GM23248 (cell line): ENCODE data around the gene SLC2A3. TPM values are rescaled to one million over a fixed set of nuclear protein-coding genes. Genes with fewer than 3 reads are reported as not detected.

Experiments
- DNase-seq: peaks from one replicate; pipeline ENCODE4 v3.0.0-alpha.2; 2015
- H2AFZ ChIP-seq: fragments of 200-600 bp; sonication (generic); 2 replicates; pipeline ENCODE4 v1.6.1; 2016; ENCODE audit warnings: antibody characterized with exemption
- H3F3A ChIP-seq: fragments of 200-600 bp; sonication (generic); 2 replicates; pipeline ENCODE4 v1.6.1; 2016; ENCODE audit warnings: mild to moderate bottlenecking, antibody characterized with exemption, mixed run types; ENCODE audit not compliant: insufficient read depth
- H3K27ac ChIP-seq: fragments of 200-600 bp; sonication (generic); 2 replicates; pipeline ENCODE4 v1.5.1; 2016; ENCODE audit warnings: mild to moderate bottlenecking
- H3K27me3 ChIP-seq: fragments of 200-600 bp; sonication (generic); replicated peaks from 2 replicates; pipeline ENCODE4 v1.6.1; 2016; ENCODE audit warnings: mild to moderate bottlenecking; ENCODE audit not compliant: insufficient read depth
- H3K36me3 ChIP-seq: fragments of 200-600 bp; sonication (generic); 2 replicates; pipeline ENCODE4 v1.6.1; 2016; ENCODE audit warnings: low read depth, mild to moderate bottlenecking
- H3K4me1 ChIP-seq: fragments of 200-600 bp; sonication (generic); 2 replicates; pipeline ENCODE4 v1.6.1; 2016; ENCODE audit warnings: mild to moderate bottlenecking; ENCODE audit not compliant: insufficient read depth
- H3K4me2 ChIP-seq: fragments of 200-600 bp; sonication (generic); one replicate; pipeline ENCODE4 v1.6.1; 2016; ENCODE audit warnings: mild to moderate bottlenecking; ENCODE audit not compliant: unreplicated experiment
- H3K4me3 ChIP-seq: fragments of 200-600 bp; sonication (generic); 2 replicates; pipeline ENCODE4 v1.5.1; 2016; ENCODE audit warnings: mild to moderate bottlenecking
- H3K79me2 ChIP-seq: fragments of 200-600 bp; sonication (generic); 2 replicates; pipeline ENCODE4 v1.6.1; 2016; ENCODE audit warnings: mild to moderate bottlenecking; ENCODE audit not compliant: insufficient read depth
- H3K9ac ChIP-seq: fragments of 200-600 bp; sonication (generic); 2 replicates; pipeline ENCODE4 v1.6.1; 2016; ENCODE audit warnings: mild to moderate bottlenecking
- H3K9me2 ChIP-seq: fragments of 200-600 bp; sonication (generic); 2 replicates; pipeline ENCODE4 v1.6.1; 2016; ENCODE audit warnings: mixed run types, mild to moderate bottlenecking, moderate library complexity; ENCODE audit not compliant: insufficient read depth
- H3K9me3 ChIP-seq: fragments of 200-600 bp; sonication (generic); one replicate; pipeline ENCODE4 v1.6.1; 2017; ENCODE audit warnings: low read depth
- H4K20me1 ChIP-seq: fragments of 200-600 bp; sonication (generic); 2 replicates; pipeline ENCODE4 v1.6.0; 2016; ENCODE audit not compliant: insufficient read depth
- EZH2 ChIP-seq: fragments of 200-600 bp; sonication (generic); IDR thresholded peaks from 2 replicates; pipeline ENCODE4 v1.6.1; 2018; ENCODE audit warnings: antibody characterized with exemption, mild to moderate bottlenecking; ENCODE audit not compliant: insufficient read depth, poor library complexity, severe bottlenecking
- EZH2phosphoT487 ChIP-seq: fragments of 200-600 bp; sonication (generic); IDR thresholded peaks from 2 replicates; pipeline ENCODE4 v1.6.1; 2018; ENCODE audit warnings: antibody characterized with exemption, moderate library complexity, mild to moderate bottlenecking, low read depth; ENCODE audit not compliant: insufficient read depth
- WGBS, 2 experiments: methylation state at CpG; one replicate each; pipeline ENCODE4 v1.1.6; 2015 to 2017; ENCODE audit warnings: low lambda C conversion rate in 2 of 2, low coverage in 1 of 2; ENCODE audit errors: missing lambda C conversion rate in 2 of 2; 5-methylcytosine and 5-hydroxymethylcytosine counted together
- in situ Hi-C: fragments of 300-500 bp; cut with MboI; formaldehyde crosslinking; loops from 2 replicates; pipeline ENCODE4 v1.15.0; 2020
- polyA plus RNA-seq: library from polyadenylated mRNA; unstranded; fragments of >200 nt; fragmentation: Nextera tagmentation; extraction: Ambion mirVana; gene quantifications from 2 replicates; pipeline ENCODE4 v1.2.1, GENCODE V29; 2016
- small RNA-seq: library from RNA; depleted of rRNA; stranded (forward); fragments of <200 nt; gene quantifications from one replicate; pipeline ENCODE3, GENCODE V24; 2014; ENCODE audit warnings: low read depth, low replicate concordance
- total RNA-seq: library from RNA; depleted of rRNA; stranded (reverse); fragments of >200 nt; shearing (Covaris generic); gene quantifications from 2 replicates; pipeline ENCODE4 v1.2.3, GENCODE V29; 2014; rRNA removed

Gene SLC2A3
- total and polyA plus RNA-seq, 2 experiments from 2014 or later, result 71.8 to 72.5 TPM

DNA sequence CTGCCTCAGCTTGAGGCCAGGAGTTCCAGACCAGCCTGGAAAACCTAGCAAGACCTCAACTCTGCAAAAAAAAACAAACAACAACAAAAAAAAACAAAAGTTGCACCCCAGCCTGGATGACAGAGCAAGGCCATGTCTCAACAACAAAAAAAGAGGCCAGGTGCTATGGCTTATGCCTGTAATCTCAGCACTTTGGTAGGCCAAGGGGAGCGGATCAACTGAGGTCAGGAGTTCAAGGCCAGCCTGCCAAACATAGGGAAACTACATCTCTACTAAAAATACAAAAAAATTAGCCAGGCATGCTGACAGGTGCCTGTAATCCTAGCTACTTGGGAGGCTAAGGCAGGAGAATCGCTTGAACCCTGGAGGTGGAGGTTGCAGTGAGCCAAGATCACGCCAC, 56.7 kb downstream of the SLC2A3 start:
- in situ Hi-C loops, result no loop called here
- no peak overlapping the region for H3K27ac ChIP-seq
- H3K79me2 ChIP-seq, result no peaks in the 10 kb centered on the region
- H4K20me1 ChIP-seq, result no peaks in the 10 kb centered on the region
- no peak for DNase-seq
- no peak overlapping the region for H3K4me2 ChIP-seq
- TF ChIP-seq EZH2phosphoT487 (no peak), EZH2 (no peak)
- H3K9me2 ChIP-seq, result no peaks in the 10 kb centered on the region
- no peaks in the 10 kb centered on the region for H3K9me3 ChIP-seq
- no peak overlapping the region for H3K9ac ChIP-seq
- H3K4me3 ChIP-seq, result no peak overlapping the region
- no peaks in the 10 kb centered on the region for H3K27me3 ChIP-seq
- H3K36me3 ChIP-seq, result no peaks in the 10 kb centered on the region
- no peaks in the 10 kb centered on the region for H3F3A ChIP-seq
- H2AFZ ChIP-seq, result no peak overlapping the region
- no peaks in the 10 kb centered on the region for H3K4me1 ChIP-seq
- WGBS, 2 experiments, result 86 to 90% methylated on average over 3 of the region's 3 CpGs

DNA sequence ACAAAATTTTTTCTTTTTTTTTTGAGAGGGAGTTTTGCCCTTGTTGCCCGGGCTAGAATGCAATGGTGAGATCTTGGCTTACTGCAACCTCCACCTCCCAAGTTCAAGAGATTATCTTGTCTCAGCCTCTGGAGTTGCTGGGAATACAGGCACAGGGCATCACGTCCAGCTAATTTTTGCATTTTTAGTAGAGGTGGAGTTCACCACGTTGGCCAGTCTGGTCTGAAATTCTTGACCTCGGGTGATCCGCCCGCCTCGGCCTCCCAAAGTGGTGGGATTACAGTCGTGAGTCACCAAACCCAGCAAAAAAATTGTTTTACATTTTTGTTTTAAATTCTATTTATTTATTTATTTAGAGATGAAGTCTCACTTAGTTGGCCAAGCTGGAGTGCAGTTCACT, 58.6 kb downstream of the SLC2A3 start:
- H3K9me3 ChIP-seq, result no peaks in the 10 kb centered on the region
- no peak overlapping the region for H3K27ac ChIP-seq
- H3K4me1 ChIP-seq, result no peaks in the 10 kb centered on the region
- no peaks in the 10 kb centered on the region for H4K20me1 ChIP-seq
- no peaks in the 10 kb centered on the region for H3K9me2 ChIP-seq
- in situ Hi-C loops, result no loop called here
- 73 to 77% methylated on average over 8 of the region's 8 CpGs for WGBS, 2 experiments
- no peak overlapping the region for H3K9ac ChIP-seq
- no peak for DNase-seq
- H3K4me2 ChIP-seq, result no peak overlapping the region
- H3K27me3 ChIP-seq, result 0 out of 2 replicates have a peak, but pooled peaks cover 5% of the 10 kb centered on the region
- H3K36me3 ChIP-seq, result no peaks in the 10 kb centered on the region
- no peak for TF ChIP-seq EZH2
- no peak for TF ChIP-seq EZH2phosphoT487
- no peak overlapping the region for H3K4me3 ChIP-seq
- no peak overlapping the region for H2AFZ ChIP-seq
- no peaks in the 10 kb centered on the region for H3K79me2 ChIP-seq
- no peaks in the 10 kb centered on the region for H3F3A ChIP-seq

DNA sequence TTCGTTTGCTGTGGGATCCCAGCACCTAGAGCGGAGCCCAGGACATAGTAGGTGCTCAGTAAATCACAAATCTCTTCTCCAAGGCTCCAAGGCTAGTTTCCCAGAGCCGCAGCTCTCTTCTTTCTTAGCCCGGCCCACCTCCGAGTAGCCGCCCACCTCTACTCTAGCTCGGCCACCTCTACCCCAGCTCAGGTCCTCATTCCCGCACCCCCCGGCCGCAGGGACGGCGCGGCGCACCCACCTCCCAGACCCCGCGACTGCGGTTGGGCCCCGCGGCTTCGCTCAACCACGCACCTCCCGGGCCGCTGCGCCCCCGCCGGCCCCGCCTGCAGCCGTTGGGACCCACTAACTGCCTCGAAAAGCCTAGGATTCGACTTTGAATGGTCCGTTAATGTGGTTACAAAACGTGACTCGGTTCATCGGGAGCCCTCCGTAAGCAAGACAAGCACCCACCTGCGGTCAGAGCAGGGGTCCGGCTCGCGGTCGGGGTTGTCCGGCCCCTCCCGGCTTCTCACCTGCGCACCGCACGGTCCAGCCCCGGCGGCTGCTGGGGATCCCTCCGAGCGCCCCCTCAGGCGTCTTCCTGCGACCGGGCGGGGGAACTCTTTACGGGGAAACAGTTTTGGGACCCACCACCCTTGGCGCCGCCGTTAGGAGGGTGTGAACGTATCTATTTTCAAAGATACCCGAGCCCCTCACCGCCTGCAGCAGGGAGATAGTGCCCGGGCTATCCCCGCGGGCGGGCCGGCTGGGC, 63.2 kb downstream of the SLC2A3 start, which contains the start of gene SLC2A14:
Gene SLC2A14 (minus strand): TSS at position 350 of the 754 bp plus-strand sequence. CDS start 3,035 bp downstream, outside the sequence.
- H3K9me3 ChIP-seq, result no peaks in the 10 kb centered on the region
- no peaks in the 10 kb centered on the region for H3K36me3 ChIP-seq
- in situ Hi-C loops, result no loop called here
- no peak within 1 kb of the TSS for H3K4me3 ChIP-seq
- H3K4me1 ChIP-seq, result peaks cover 12% of the 10 kb centered on the region
- no peak for TF ChIP-seq EZH2phosphoT487
- TF ChIP-seq EZH2, result no peak
- peaks cover 22% of the 10 kb centered on the region for H3F3A ChIP-seq
- H3K4me2 ChIP-seq, result no peak within 1 kb of the TSS
- no peaks in the 10 kb centered on the region for H3K9me2 ChIP-seq
- H3K27me3 ChIP-seq, result 0 out of 2 replicates have a peak, but pooled peaks cover 8% of the 10 kb centered on the region
- H4K20me1 ChIP-seq, result no peaks in the 10 kb centered on the region
- no peaks in the 10 kb centered on the region for H3K79me2 ChIP-seq
- DNase-seq, result no peak
- WGBS, 2 experiments, result 21 to 25% methylated on average over 41 to 65 of the region's 65 CpGs
- H3K27ac ChIP-seq, result no peak within 1 kb of the TSS
- H2AFZ ChIP-seq, result no peak within 1 kb of the TSS
- H3K9ac ChIP-seq, result no peak within 1 kb of the TSS

DNA sequence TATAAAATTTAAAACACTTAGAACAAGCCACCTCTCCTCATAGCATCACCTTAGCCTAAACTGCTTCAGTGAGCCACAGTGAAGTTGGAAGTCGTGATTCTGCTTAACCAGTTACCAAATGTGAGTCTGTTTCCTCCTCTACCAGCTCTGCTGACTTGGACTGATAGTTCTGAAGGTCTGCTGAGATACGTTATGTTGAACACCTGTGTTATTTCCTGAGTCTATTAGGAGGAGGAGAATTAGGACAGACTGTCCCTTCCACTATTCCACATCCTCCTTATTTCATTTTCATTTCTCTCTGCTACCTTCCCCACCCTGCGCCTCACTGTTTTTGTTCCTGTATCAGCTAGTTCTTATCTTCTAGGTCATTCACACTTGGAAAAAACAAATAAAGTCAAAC, 65.7 kb downstream of the SLC2A3 start:
- H4K20me1 ChIP-seq, result no peaks in the 10 kb centered on the region
- H3K27ac ChIP-seq, result no peak overlapping the region
- H2AFZ ChIP-seq, result no peak overlapping the region
- WGBS, 2 experiments, result 66 to 70% methylated on average over 3 of the region's 3 CpGs
- TF ChIP-seq EZH2phosphoT487 (no peak), EZH2 (no peak)
- H3K4me1 ChIP-seq, result peaks cover 12% of the 10 kb centered on the region
- no peak overlapping the region for H3K9ac ChIP-seq
- H3K9me2 ChIP-seq, result no peaks in the 10 kb centered on the region
- no peaks in the 10 kb centered on the region for H3K36me3 ChIP-seq
- H3K27me3 ChIP-seq, result 0 out of 2 replicates have a peak, but pooled peaks cover 8% of the 10 kb centered on the region
- no peaks in the 10 kb centered on the region for H3K9me3 ChIP-seq
- in situ Hi-C loops, result no loop called here
- H3F3A ChIP-seq, result peaks cover 22% of the 10 kb centered on the region
- no peak overlapping the region for H3K4me3 ChIP-seq
- no peaks in the 10 kb centered on the region for H3K79me2 ChIP-seq
- H3K4me2 ChIP-seq, result no peak overlapping the region
- no peak for DNase-seq

Small RNAs within 50 kb of the gene (small RNA-seq; reads per million reads assigned to genes)
- not detected for gene RF00019

Other genes with a start within 250 kb of the SLC2A3 start
- not detected in 2 replicates for gene GDF3, start 240.4 kb downstream of the SLC2A3 start, total RNA-seq
- not detected in 2 replicates for gene GDF3, start 240.4 kb downstream of the SLC2A3 start, polyA plus RNA-seq
- not detected in 2 replicates for gene DPPA3, start 224.8 kb downstream of the SLC2A3 start, total RNA-seq
- gene DPPA3, start 224.8 kb downstream of the SLC2A3 start, polyA plus RNA-seq, result not detected in 2 replicates
- gene CLEC4C, start 188.8 kb downstream of the SLC2A3 start, total RNA-seq, result not detected in 2 replicates
- not detected in 2 replicates for gene CLEC4C, start 188.8 kb downstream of the SLC2A3 start, polyA plus RNA-seq
- not detected in 2 replicates for gene NANOGNB, start 171.0 kb downstream of the SLC2A3 start, total RNA-seq
- not detected in 2 replicates for gene NANOGNB, start 171.0 kb downstream of the SLC2A3 start, polyA plus RNA-seq
- gene NANOG, start 146.8 kb downstream of the SLC2A3 start, total RNA-seq, result 0.13 TPM in 1 of 2 replicates, not detected in the other
- 0.13 TPM in 1 of 2 replicates, not detected in the other for gene NANOG, start 146.8 kb downstream of the SLC2A3 start, polyA plus RNA-seq
- gene SLC2A14, start 63.3 kb downstream of the SLC2A3 start, total RNA-seq, result not detected in 2 replicates
- gene SLC2A14, start 63.3 kb downstream of the SLC2A3 start, polyA plus RNA-seq, result not detected in 2 replicates
- gene FOXJ2, start 96.5 kb upstream of the SLC2A3 start, total RNA-seq, result 8.2 and 11.0 TPM in 2 replicates
- 10.5 and 11.6 TPM in 2 replicates for gene FOXJ2, start 96.5 kb upstream of the SLC2A3 start, polyA plus RNA-seq
- not detected in 2 replicates for gene C3AR1, start 130.2 kb upstream of the SLC2A3 start, total RNA-seq
- 0.24 TPM in 1 of 2 replicates, not detected in the other for gene C3AR1, start 130.2 kb upstream of the SLC2A3 start, polyA plus RNA-seq
- 36.6 and 40.1 TPM in 2 replicates for gene NECAP1, start 146.1 kb upstream of the SLC2A3 start, total RNA-seq
- gene NECAP1, start 146.1 kb upstream of the SLC2A3 start, polyA plus RNA-seq, result 28.0 and 30.2 TPM in 2 replicates
- not detected in 2 replicates for gene CLEC4A, start 187.4 kb upstream of the SLC2A3 start, total RNA-seq
- 0.62 and 1.0 TPM in 2 replicates for gene CLEC4A, start 187.4 kb upstream of the SLC2A3 start, polyA plus RNA-seq
- not detected in 2 replicates for gene ZNF705A, start 220.8 kb upstream of the SLC2A3 start, total RNA-seq
- gene ZNF705A, start 220.8 kb upstream of the SLC2A3 start, polyA plus RNA-seq, result not detected in 2 replicates